NB4 (cell line): ENCODE data around the gene TNS4.

ENCODE experiments used
- POLR2A ChIP-seq: IDR thresholded peaks from 2 replicates; pipeline ENCODE4 v1.6.1; 2011; ENCODE audit warnings: mild to moderate bottlenecking; ENCODE audit not compliant: insufficient read length; ENCODE audit errors: extremely low read depth
- TF ChIP-seq, protein P1 (sequence below): IDR thresholded peaks from one replicate; pipeline ENCODE4 v1.5.1; 2012; ENCODE audit warnings: low read depth, low read length
- TF ChIP-seq, protein P2 (sequence below): IDR thresholded peaks from 2 replicates; pipeline ENCODE4 v1.6.1; 2011; ENCODE audit warnings: low read depth, low read length

DNA sequence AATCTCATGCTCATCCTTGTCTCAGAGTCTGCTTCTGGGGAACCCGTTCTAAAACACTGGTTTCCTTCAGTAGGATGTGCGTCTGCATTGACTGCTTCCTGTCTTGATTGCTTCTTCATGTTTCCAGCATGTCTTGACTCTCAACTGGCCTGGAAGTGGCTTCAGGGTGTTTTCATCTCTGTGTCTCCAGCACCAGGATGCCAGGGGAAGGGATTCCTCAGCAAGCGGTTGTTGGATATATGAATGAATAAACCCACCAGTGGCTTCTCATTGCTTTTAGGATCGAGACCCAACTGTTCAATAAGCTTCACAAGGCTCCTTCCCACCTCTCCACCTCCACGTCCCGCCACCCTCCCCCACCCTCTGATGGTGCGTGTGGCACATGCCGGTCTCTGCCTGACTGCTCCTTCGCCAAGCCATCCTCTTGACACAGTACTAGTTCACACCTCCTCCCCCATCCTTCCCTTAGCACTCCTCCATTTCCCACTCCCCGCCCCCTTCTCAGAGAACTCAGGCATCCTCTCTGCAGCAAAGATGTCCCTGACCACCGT is 14.1 kb upstream of the TNS4 start:
- TF ChIP-seq, protein P1, sequence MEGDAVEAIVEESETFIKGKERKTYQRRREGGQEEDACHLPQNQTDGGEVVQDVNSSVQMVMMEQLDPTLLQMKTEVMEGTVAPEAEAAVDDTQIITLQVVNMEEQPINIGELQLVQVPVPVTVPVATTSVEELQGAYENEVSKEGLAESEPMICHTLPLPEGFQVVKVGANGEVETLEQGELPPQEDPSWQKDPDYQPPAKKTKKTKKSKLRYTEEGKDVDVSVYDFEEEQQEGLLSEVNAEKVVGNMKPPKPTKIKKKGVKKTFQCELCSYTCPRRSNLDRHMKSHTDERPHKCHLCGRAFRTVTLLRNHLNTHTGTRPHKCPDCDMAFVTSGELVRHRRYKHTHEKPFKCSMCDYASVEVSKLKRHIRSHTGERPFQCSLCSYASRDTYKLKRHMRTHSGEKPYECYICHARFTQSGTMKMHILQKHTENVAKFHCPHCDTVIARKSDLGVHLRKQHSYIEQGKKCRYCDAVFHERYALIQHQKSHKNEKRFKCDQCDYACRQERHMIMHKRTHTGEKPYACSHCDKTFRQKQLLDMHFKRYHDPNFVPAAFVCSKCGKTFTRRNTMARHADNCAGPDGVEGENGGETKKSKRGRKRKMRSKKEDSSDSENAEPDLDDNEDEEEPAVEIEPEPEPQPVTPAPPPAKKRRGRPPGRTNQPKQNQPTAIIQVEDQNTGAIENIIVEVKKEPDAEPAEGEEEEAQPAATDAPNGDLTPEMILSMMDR: no peak
- no peak for TF ChIP-seq POLR2A
- TF ChIP-seq, protein P2, sequence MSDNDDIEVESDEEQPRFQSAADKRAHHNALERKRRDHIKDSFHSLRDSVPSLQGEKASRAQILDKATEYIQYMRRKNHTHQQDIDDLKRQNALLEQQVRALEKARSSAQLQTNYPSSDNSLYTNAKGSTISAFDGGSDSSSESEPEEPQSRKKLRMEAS: no peak
